H1 (cell line): ENCODE measurements around the gene ISX. TPM values are rescaled to one million over a fixed set of nuclear protein-coding genes. Genes with fewer than 3 reads are reported as not detected.

Experiments
- CTCF ChIA-PET: fragments of 300-600 bp; sonication (Branson Sonifier 250); formaldehyde crosslinking; loops from one replicate; lab custom pipeline; 2021; ENCODE audit not compliant: partially characterized antibody; lab: Charles Lee
- POLR2A ChIA-PET: fragments of 300-600 bp; sonication (Branson Sonifier 250); formaldehyde crosslinking; loops from one replicate; lab custom pipeline; 2021; ENCODE audit warnings: inconsistent platforms; ENCODE audit not compliant: partially characterized antibody; lab: Charles Lee
- DNase-seq, 2 experiments: peaks; one replicate each; pipeline versions ENCODE4 v3.0.0 to v3.0.0-alpha.2; 2010 to 2022; ENCODE audit warnings: low spot score in 2 of 2, low read depth in 1 of 2, mixed read lengths in 1 of 2
- FAIRE-seq: peaks from 2 replicates; lab custom pipeline; 2011; peaks lifted over from hg19 to GRCh38; lab: Jason Lieb, UNC
- H2AFZ ChIP-seq: 2 replicates; pipeline ENCODE4 v1.8.1; 2012; ENCODE audit warnings: low read length, inconsistent platforms
- H2AK5ac ChIP-seq: 2 replicates; pipeline ENCODE4 v1.6.1; 2013; ENCODE audit warnings: low read depth, low read length
- H2BK120ac ChIP-seq: replicated peaks from 2 replicates; pipeline ENCODE3; 2013; ENCODE audit warnings: low read depth, low read length, inconsistent platforms
- H2BK12ac ChIP-seq: 2 replicates; pipeline ENCODE4 v1.6.1; 2013; ENCODE audit warnings: low read depth, low read length
- H2BK15ac ChIP-seq: 2 replicates; pipeline ENCODE4 v1.6.1; 2013; ENCODE audit warnings: low read length
- H2BK20ac ChIP-seq: 2 replicates; pipeline ENCODE4 v1.6.1; 2013; ENCODE audit warnings: low read length
- H2BK5ac ChIP-seq: 2 replicates; pipeline ENCODE4 v1.6.1; 2013; ENCODE audit warnings: low read depth, low read length
- H3K14ac ChIP-seq: 2 replicates; pipeline ENCODE4 v1.6.1; 2013; ENCODE audit warnings: inconsistent platforms; ENCODE audit not compliant: insufficient read length
- H3K18ac ChIP-seq: 2 replicates; pipeline ENCODE4 v1.6.1; 2013; ENCODE audit warnings: low read length; ENCODE audit errors: extremely low read depth
- H3K23ac ChIP-seq: 2 replicates; pipeline ENCODE4 v1.6.1; 2013; ENCODE audit warnings: inconsistent platforms; ENCODE audit not compliant: insufficient read length
- H3K23me2 ChIP-seq: 2 replicates; pipeline ENCODE4 v1.6.1; 2013; ENCODE audit warnings: low read depth, low read length
- H3K27ac ChIP-seq: 2 replicates; pipeline ENCODE4 v1.6.1; 2011; ENCODE audit warnings: low read depth, low read length, inconsistent platforms
- H3K27me3 ChIP-seq, 4 experiments: replicated peaks in 1 of 4; 1 replicate in 1 of 4; 2 replicates in 3 of 4; pipeline versions ENCODE4 v1.6.1 to v1.8.1; 2011 to 2013; ENCODE audit warnings: low read length in 3 of 4, mild to moderate bottlenecking in 3 of 4, inconsistent platforms in 2 of 4, mixed read lengths in 2 of 4, moderate library complexity in 1 of 4; ENCODE audit not compliant: control insufficient read depth in 3 of 4, insufficient read depth in 3 of 4; ENCODE audit errors: extremely low read depth in 1 of 4
- H3K36me3 ChIP-seq, 4 experiments: 2 replicates each; pipeline versions ENCODE4 v1.6.1 to v1.8.1; 2011 to 2013; ENCODE audit warnings: mild to moderate bottlenecking in 4 of 4, low read length in 3 of 4, moderate library complexity in 2 of 4, control low read depth in 1 of 4, inconsistent platforms in 1 of 4; ENCODE audit not compliant: insufficient read depth in 4 of 4, control insufficient read depth in 2 of 4
- H3K4ac ChIP-seq: replicated peaks from 2 replicates; pipeline ENCODE3; 2013; ENCODE audit warnings: low read length, low read depth, mixed read lengths, inconsistent platforms; ENCODE audit not compliant: insufficient read length
- H3K4me1 ChIP-seq, 4 experiments: replicated peaks in 1 of 4; 1 replicate in 1 of 4; 2 replicates in 3 of 4; pipeline versions ENCODE4 v1.6.1 to v1.8.1; 2011 to 2013; ENCODE audit warnings: low read length in 3 of 4, inconsistent platforms in 2 of 4, mixed read lengths in 1 of 4; ENCODE audit not compliant: insufficient read depth in 4 of 4, control insufficient read depth in 3 of 4
- H3K4me2 ChIP-seq, 2 experiments: 2 replicates each; pipeline versions ENCODE4 v1.6.1 to v1.8.1; 2011 to 2013; ENCODE audit warnings: low read depth in 2 of 2, low read length in 2 of 2, control low read depth in 1 of 2, inconsistent platforms in 1 of 2, mild to moderate bottlenecking in 1 of 2; ENCODE audit not compliant: insufficient read depth in 1 of 2
- H3K4me3 ChIP-seq, 4 experiments: fragments of 200-600, 300-600 bp in 1 of 4; sonication (generic), shearing (Covaris generic), sonication (Bioruptor Twin) in 1 of 4; 2 replicates each; pipeline versions ENCODE4 v1.5.1 to v1.8.1; 2011 to 2016; ENCODE audit warnings: low read length in 4 of 4, low read depth in 3 of 4, control low read depth in 2 of 4, inconsistent platforms in 2 of 4, mild to moderate bottlenecking in 2 of 4, mixed read lengths in 1 of 4, moderate library complexity in 1 of 4; ENCODE audit not compliant: insufficient read depth in 2 of 4; ENCODE audit errors: extremely low read depth in 1 of 4
- H3K56ac ChIP-seq: replicated peaks from 2 replicates; pipeline ENCODE3; 2013; ENCODE audit warnings: low read depth, mild to moderate bottlenecking, mixed read lengths, low read length, inconsistent platforms; ENCODE audit not compliant: insufficient read length
- H3K79me1 ChIP-seq: 2 replicates; pipeline ENCODE4 v1.6.1; 2013; ENCODE audit warnings: low read depth, low read length, control low read depth
- H3K79me2 ChIP-seq, 2 experiments: 2 replicates each; pipeline versions ENCODE4 v1.6.1 to v1.8.1; 2012 to 2013; ENCODE audit warnings: low read length in 2 of 2, mild to moderate bottlenecking in 2 of 2, inconsistent platforms in 1 of 2; ENCODE audit not compliant: insufficient read depth in 2 of 2, control insufficient read depth in 1 of 2
- H3K9ac ChIP-seq, 4 experiments: replicated peaks in 1 of 4; 1 replicate in 1 of 4; 2 replicates in 3 of 4; pipeline versions ENCODE4 v1.6.1 to v1.8.1; 2011 to 2013; ENCODE audit warnings: low read depth in 3 of 4, low read length in 3 of 4, control low read depth in 2 of 4, mild to moderate bottlenecking in 2 of 4, moderate library complexity in 2 of 4, inconsistent platforms in 1 of 4; ENCODE audit errors: extremely low read depth in 1 of 4
- H3K9me3 ChIP-seq, 2 experiments: 2 replicates each; pipeline versions ENCODE4 v1.6.1 to v1.8.1; 2012 to 2013; ENCODE audit warnings: mild to moderate bottlenecking in 2 of 2, moderate library complexity in 2 of 2, control low read depth in 1 of 2, inconsistent platforms in 1 of 2, low read depth in 1 of 2, low read length in 1 of 2, mixed read lengths in 1 of 2; ENCODE audit not compliant: insufficient read depth in 2 of 2
- H4K20me1 ChIP-seq, 2 experiments: replicated peaks in 1 of 2; 2 replicates each; pipeline versions ENCODE3 to v1.8.1; 2011 to 2013; ENCODE audit warnings: inconsistent platforms in 2 of 2, low read length in 2 of 2, mild to moderate bottlenecking in 1 of 2; ENCODE audit not compliant: insufficient read depth in 2 of 2, control insufficient read depth in 1 of 2
- H4K5ac ChIP-seq: 2 replicates; pipeline ENCODE4 v1.6.1; 2013; ENCODE audit warnings: low read length, low read depth, mixed read lengths, inconsistent platforms; ENCODE audit not compliant: insufficient read length
- H4K8ac ChIP-seq: 2 replicates; pipeline ENCODE4 v1.8.0; 2013; ENCODE audit warnings: mild to moderate bottlenecking, moderate library complexity, low read length, inconsistent platforms; ENCODE audit not compliant: insufficient read depth; ENCODE audit errors: extremely low read depth
- H4K91ac ChIP-seq: replicated peaks from 2 replicates; pipeline ENCODE3; 2013; ENCODE audit warnings: low read length, mixed read lengths, inconsistent platforms; ENCODE audit not compliant: insufficient read length
- ASH2L ChIP-seq: fragments of 200-600, 300-600 bp; sonication (generic); IDR thresholded peaks from one replicate; pipeline ENCODE4 v1.7.1; 2017; ENCODE audit warnings: low read length
- CBX5 ChIP-seq: fragments of 300-800, 300-1000 bp; sonication (generic); IDR thresholded peaks from 2 replicates; pipeline ENCODE4 v1.7.1; 2016; ENCODE audit warnings: antibody characterized with exemption, low read length, low read depth
- CHD1 ChIP-seq: IDR thresholded peaks from 2 replicates; pipeline ENCODE4 v1.6.1; 2012; ENCODE audit warnings: low read depth, low read length, improper control_type of control experiment
- CREB1 ChIP-seq: IDR thresholded peaks from 2 replicates; pipeline ENCODE4 v1.6.1; 2012; ENCODE audit warnings: inconsistent platforms
- POU5F1 ChIP-seq: IDR thresholded peaks from 2 replicates; pipeline ENCODE4 v1.6.1; 2011; ENCODE audit warnings: low read depth, mild to moderate bottlenecking, low read length, moderate library complexity
- RAD21 ChIP-seq, 2 experiments: IDR thresholded peaks in 1 of 2; conservative IDR thresholded peaks in 1 of 2; 2 replicates each; pipeline ENCODE4 v1.6.1; 2011; ENCODE audit warnings: low read depth in 2 of 2, low read length in 2 of 2, improper control_type of control experiment in 1 of 2, inconsistent platforms in 1 of 2, mild to moderate bottlenecking in 1 of 2, moderate library complexity in 1 of 2
- RNF2 ChIP-seq: fragments of 200-900, 300-1000 bp; sonication (generic); IDR thresholded peaks from 2 replicates; pipeline ENCODE4 v1.7.1; 2016; ENCODE audit warnings: borderline replicate concordance, low read depth, mild to moderate bottlenecking, antibody characterized with exemption, low read length; ENCODE audit not compliant: poor library complexity, severe bottlenecking; ENCODE audit errors: missing control alignments
- SAP30 ChIP-seq: fragments of 300-600 bp; sonication (generic); IDR thresholded peaks from 2 replicates; pipeline ENCODE4 v1.7.1; 2012; ENCODE audit warnings: low read length, moderate library complexity, mild to moderate bottlenecking, inconsistent platforms; ENCODE audit not compliant: insufficient read depth, insufficient replicate concordance
- TBP ChIP-seq: IDR thresholded peaks from 2 replicates; pipeline ENCODE4 v1.6.1; 2011; ENCODE audit warnings: low read depth, low read length, improper control_type of control experiment
- WGBS, 2 experiments: shearing (Covaris generic) in 1 of 2; methylation state at CpG; one replicate each; pipeline versions ENCODE4 v1.1.6 to v1.1.7; 2013 to 2015; ENCODE audit warnings: low lambda C conversion rate in 2 of 2, mixed read lengths in 2 of 2, inconsistent platforms in 1 of 2, low coverage in 1 of 2, missing lambda C conversion rate in 1 of 2; ENCODE audit not compliant: insufficient replicate concordance in 2 of 2, insufficient coverage in 1 of 2, insufficient read length in 1 of 2; ENCODE audit errors: extremely low coverage in 1 of 2, missing lambda C conversion rate in 1 of 2; 5-methylcytosine and 5-hydroxymethylcytosine counted together
- polyA plus RNA-seq, 7 experiments: library from polyadenylated mRNA; depleted of rRNA in 3 of 7; stranded (reverse) in 5 of 7; unstranded in 2 of 7; fragments of >200 nt in 5 of 7; fragments of 200-250 nt in 2 of 7; gene quantifications; 1 replicate in 5 of 7; 2 replicates in 1 of 7; 4 replicates in 1 of 7; pipeline versions ENCODE4 v1.2.1 to v1.2.3, GENCODE V29; 2011 to 2013; ENCODE audit warnings: missing spikeins in 2 of 7, mixed read lengths in 2 of 7
- total RNA-seq: library from RNA; stranded (reverse); fragmentation: NEBNext Ultra II Directional; extraction: Animal tissue kit (Norgen Biotek cat#: 25700); gene quantifications from 2 replicates; pipeline ENCODE4 v1.2.1, GENCODE V29; 2021
- TF ChIP-seq, protein P1 (sequence below): IDR thresholded peaks from 2 replicates; pipeline ENCODE4 v1.6.1; 2011; ENCODE audit warnings: low read length, improper control_type of control experiment
- TF ChIP-seq, protein P2 (sequence below): IDR thresholded peaks from 2 replicates; pipeline ENCODE4 v1.6.1; 2012; ENCODE audit warnings: low read length, inconsistent platforms

The ISX gene
- total and polyA plus RNA-seq, 2 of the 8 experiments (the other 6 are each of a cell fraction or from before 2014, with no cell fraction given), result not detected

DNA sequence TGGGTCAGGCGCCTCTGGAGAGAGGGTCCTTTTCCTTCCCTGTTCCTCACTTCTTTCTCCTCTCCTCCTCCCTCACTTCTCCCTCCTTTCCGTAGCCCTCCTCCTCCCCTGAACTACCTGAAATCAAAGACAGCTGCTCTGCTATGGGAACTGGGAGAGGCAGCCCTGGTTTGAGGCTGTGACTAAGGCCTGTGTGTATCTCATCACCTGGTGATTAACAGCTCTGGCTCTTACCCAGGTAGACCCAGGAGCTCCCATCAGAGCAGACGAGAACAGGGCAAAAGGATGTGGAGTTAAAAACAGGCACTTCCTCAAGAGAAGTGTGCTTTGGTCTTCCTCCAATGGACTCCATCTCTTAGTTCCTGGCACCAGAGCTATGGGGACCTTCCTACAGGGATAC, 5.8 kb downstream of the ISX start:
- no peak overlapping the region for H2AFZ ChIP-seq
- H3K27ac ChIP-seq, result no peak overlapping the region
- no peaks in the 10 kb centered on the region for H4K20me1 ChIP-seq
- H4K5ac ChIP-seq, result no peak overlapping the region
- H3K27me3 ChIP-seq, result no peaks in the 10 kb centered on the region; a peak in 2 of 7 replicates
- H2BK15ac ChIP-seq, result no peak overlapping the region
- H4K8ac ChIP-seq, result no peak overlapping the region
- no peak overlapping the region for H2AK5ac ChIP-seq
- H3K4me3 ChIP-seq, result no peak overlapping the region
- H3K9me3 ChIP-seq, result no peaks in the 10 kb centered on the region
- WGBS, 2 experiments, result 72% methylated on average over 3 of the region's 3 CpGs; no CpG with 5 or more reads in 1 of the 2 experiments
- CTCF ChIA-PET, result interaction anchor here (1.0 to 1.5 kb wide), 4 partner anchors 15 to 80 kb away, joined by 3 to 5 read pairs (median 4); no protein-coding TSS in a partner anchor
- no peak for DNase-seq
- no peaks in the 10 kb centered on the region for H3K23me2 ChIP-seq
- H3K4me2 ChIP-seq, result no peak overlapping the region
- H3K4ac ChIP-seq, result no peak overlapping the region
- H3K23ac ChIP-seq, result no peak overlapping the region
- no peak overlapping the region for H2BK5ac ChIP-seq
- no peak overlapping the region for H3K9ac ChIP-seq
- POLR2A ChIA-PET, result no interaction called here
- H3K79me2 ChIP-seq, result no peaks in the 10 kb centered on the region
- no peaks in the 10 kb centered on the region for H3K4me1 ChIP-seq
- no peak overlapping the region for H2BK20ac ChIP-seq
- H3K18ac ChIP-seq, result no peak overlapping the region
- no peaks in the 10 kb centered on the region for H3K36me3 ChIP-seq
- no peak overlapping the region for H2BK12ac ChIP-seq
- no peak for FAIRE-seq
- H3K56ac ChIP-seq, result no peak overlapping the region
- no peak overlapping the region for H3K14ac ChIP-seq
- no peaks in the 10 kb centered on the region for H3K79me1 ChIP-seq
- H4K91ac ChIP-seq, result no peak overlapping the region
- no peak overlapping the region for H2BK120ac ChIP-seq
- TF ChIP-seq POU5F1 (no peak), RAD21 (IDR thresholded peaks at IDR 0.05 in 1 of 2, conservative IDR thresholded peaks at IDR 0.05 in 1 of 2; ENCODE audit: low read depth in 2 of 2, low read length in 2 of 2) (no peak), SAP30 (no peak), ASH2L (no peak), CHD1 (no peak), CBX5 (no peak), CREB1 (no peak), RNF2 (no peak), TBP (no peak)
- TF ChIP-seq, protein P1, sequence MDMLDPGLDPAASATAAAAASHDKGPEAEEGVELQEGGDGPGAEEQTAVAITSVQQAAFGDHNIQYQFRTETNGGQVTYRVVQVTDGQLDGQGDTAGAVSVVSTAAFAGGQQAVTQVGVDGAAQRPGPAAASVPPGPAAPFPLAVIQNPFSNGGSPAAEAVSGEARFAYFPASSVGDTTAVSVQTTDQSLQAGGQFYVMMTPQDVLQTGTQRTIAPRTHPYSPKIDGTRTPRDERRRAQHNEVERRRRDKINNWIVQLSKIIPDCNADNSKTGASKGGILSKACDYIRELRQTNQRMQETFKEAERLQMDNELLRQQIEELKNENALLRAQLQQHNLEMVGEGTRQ, result no peak
- TF ChIP-seq, protein P2, sequence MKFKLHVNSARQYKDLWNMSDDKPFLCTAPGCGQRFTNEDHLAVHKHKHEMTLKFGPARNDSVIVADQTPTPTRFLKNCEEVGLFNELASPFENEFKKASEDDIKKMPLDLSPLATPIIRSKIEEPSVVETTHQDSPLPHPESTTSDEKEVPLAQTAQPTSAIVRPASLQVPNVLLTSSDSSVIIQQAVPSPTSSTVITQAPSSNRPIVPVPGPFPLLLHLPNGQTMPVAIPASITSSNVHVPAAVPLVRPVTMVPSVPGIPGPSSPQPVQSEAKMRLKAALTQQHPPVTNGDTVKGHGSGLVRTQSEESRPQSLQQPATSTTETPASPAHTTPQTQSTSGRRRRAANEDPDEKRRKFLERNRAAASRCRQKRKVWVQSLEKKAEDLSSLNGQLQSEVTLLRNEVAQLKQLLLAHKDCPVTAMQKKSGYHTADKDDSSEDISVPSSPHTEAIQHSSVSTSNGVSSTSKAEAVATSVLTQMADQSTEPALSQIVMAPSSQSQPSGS, result no peak
